IMR-90 (cell line): ENCODE measurements around the gene CTAG2.

ENCODE experiments used
- CTCF ChIP-seq: conservative IDR thresholded peaks from 2 replicates; pipeline ENCODE4 v1.5.1; 2012; ENCODE audit warnings: mild to moderate bottlenecking, low read depth, low read length, improper control_type of control experiment
- ELK1 ChIP-seq: fragments of 150-350 bp; IDR thresholded peaks from 2 replicates; pipeline ENCODE4 v1.6.1; 2016; ENCODE audit warnings: low read depth, mild to moderate bottlenecking, low read length, moderate library complexity, borderline replicate concordance
- MAZ ChIP-seq: IDR thresholded peaks from 2 replicates; pipeline ENCODE4 v1.6.1; 2012; ENCODE audit warnings: low read depth, mild to moderate bottlenecking, low read length, improper control_type of control experiment, moderate library complexity, borderline replicate concordance
- POLR2A ChIP-seq: IDR thresholded peaks from 2 replicates; pipeline ENCODE4 v1.6.1; 2012; ENCODE audit warnings: mild to moderate bottlenecking, low read depth, low read length
- RAD21 ChIP-seq: IDR thresholded peaks from 2 replicates; pipeline ENCODE4 v1.6.1; 2012; ENCODE audit warnings: low read length, improper control_type of control experiment
- RCOR1 ChIP-seq: IDR thresholded peaks from 2 replicates; pipeline ENCODE4 v1.6.1; 2012; ENCODE audit warnings: mild to moderate bottlenecking, low read length, improper control_type of control experiment; ENCODE audit not compliant: insufficient replicate concordance
- RFX5 ChIP-seq: IDR thresholded peaks from 2 replicates; pipeline ENCODE4 v1.8.0; 2012; ENCODE audit warnings: low read depth, mild to moderate bottlenecking, low read length, moderate library complexity
- SMC3 ChIP-seq: fragments of 150-350 bp; IDR thresholded peaks from 2 replicates; pipeline ENCODE4 v1.6.1; 2016; ENCODE audit warnings: low read depth, mild to moderate bottlenecking, antibody characterized with exemption, low read length, moderate library complexity

- no peak for TF ChIP-seq CTCF
- TF ChIP-seq POLR2A: no peak
- no peak for TF ChIP-seq MAZ
- TF ChIP-seq SMC3: no peak
- no peak for TF ChIP-seq RFX5
- no peak for TF ChIP-seq RAD21
- no peak for TF ChIP-seq ELK1
- TF ChIP-seq RCOR1: no peak
Observed at GRCh38 chrX:154649503-154650220, 3.7 kb downstream of the CTAG2 start.
